Measurements from ENCODE around the gene CLOCK.

GRCh38 chr4:55437823-55438222 is 108.9 kb downstream of the CLOCK start:
- TF ChIP-seq CTCF (IDR thresholded peaks at IDR 0.05) (no peak), JUN (IDR thresholded peaks at IDR 0.05) (no peak), HES2 (IDR thresholded peaks at IDR 0.05) (no peak), MYC (IDR thresholded peaks at IDR 0.05; ENCODE audit: borderline replicate concordance, low read length) (no peak), POLR2A (IDR thresholded peaks at IDR 0.05; ENCODE audit: low read length) (no peak), ELK1 (IDR thresholded peaks at IDR 0.05; ENCODE audit: low read depth, low read length) (no peak), BCL3 (IDR thresholded peaks at IDR 0.05) (no peak), JUNB (IDR thresholded peaks at IDR 0.05) (no peak), REST (IDR thresholded peaks at IDR 0.05) (no peak), MAX (IDR thresholded peaks at IDR 0.05) (no peak)
